SK-N-SH (cell line): Measurements from ENCODE around the gene MUSK.

Source experiments
- EP300 ChIP-seq, 2 experiments: IDR thresholded peaks; 2 replicates each; pipeline versions ENCODE4 v1.4.0 to v1.6.1; 2012; ENCODE audit warnings: borderline replicate concordance in 1 of 2, low read depth in 1 of 2, low read length in 1 of 2
- EZH2phosphoT487 ChIP-seq: fragments of 200-600 bp; sonication (generic); IDR thresholded peaks from 2 replicates; pipeline ENCODE4 v1.6.1; 2017; ENCODE audit warnings: low read depth, mixed run types, mild to moderate bottlenecking, antibody characterized with exemption, moderate library complexity, borderline replicate concordance
- FOXM1 ChIP-seq: IDR thresholded peaks from 2 replicates; pipeline ENCODE4 v1.4.0; 2012; ENCODE audit warnings: low read depth, mild to moderate bottlenecking
- JUND ChIP-seq: IDR thresholded peaks from 2 replicates; pipeline ENCODE4 v1.4.0; 2012
- MEF2A ChIP-seq: IDR thresholded peaks from 2 replicates; pipeline ENCODE4 v1.4.0; 2012; ENCODE audit warnings: low read depth, borderline replicate concordance
- NFIC ChIP-seq: IDR thresholded peaks from 2 replicates; pipeline ENCODE4 v1.4.0; 2012; ENCODE audit warnings: borderline replicate concordance
- POLR2AphosphoS5 ChIP-seq: IDR thresholded peaks from 2 replicates; pipeline ENCODE4 v1.6.1; 2012; ENCODE audit warnings: low read depth, low read length
- RAD21 ChIP-seq: IDR thresholded peaks from 2 replicates; pipeline ENCODE4 v1.6.1; 2012; ENCODE audit warnings: mild to moderate bottlenecking, low read length
- REST ChIP-seq: IDR thresholded peaks from 2 replicates; pipeline ENCODE4 v1.6.1; 2012; ENCODE audit warnings: mild to moderate bottlenecking, low read depth, low read length, moderate library complexity
- RFX5 ChIP-seq: IDR thresholded peaks from 2 replicates; pipeline ENCODE4 v1.6.1; 2012; ENCODE audit warnings: mild to moderate bottlenecking, improper control_type of control experiment, low read length
- TAF1 ChIP-seq: IDR thresholded peaks from 2 replicates; pipeline ENCODE4 v1.6.1; 2012; ENCODE audit warnings: low read depth, mild to moderate bottlenecking, low read length, moderate library complexity, borderline replicate concordance
- USF1 ChIP-seq: IDR thresholded peaks from 2 replicates; pipeline ENCODE4 v1.4.0; 2012; ENCODE audit warnings: low read depth, borderline replicate concordance
- TF ChIP-seq, protein P1 (sequence below): fragments of 200-600 bp; sonication (generic); IDR thresholded peaks from 2 replicates; pipeline ENCODE4 v1.6.1; 2017; ENCODE audit warnings: antibody characterized with exemption, mild to moderate bottlenecking, moderate library complexity

DNA sequence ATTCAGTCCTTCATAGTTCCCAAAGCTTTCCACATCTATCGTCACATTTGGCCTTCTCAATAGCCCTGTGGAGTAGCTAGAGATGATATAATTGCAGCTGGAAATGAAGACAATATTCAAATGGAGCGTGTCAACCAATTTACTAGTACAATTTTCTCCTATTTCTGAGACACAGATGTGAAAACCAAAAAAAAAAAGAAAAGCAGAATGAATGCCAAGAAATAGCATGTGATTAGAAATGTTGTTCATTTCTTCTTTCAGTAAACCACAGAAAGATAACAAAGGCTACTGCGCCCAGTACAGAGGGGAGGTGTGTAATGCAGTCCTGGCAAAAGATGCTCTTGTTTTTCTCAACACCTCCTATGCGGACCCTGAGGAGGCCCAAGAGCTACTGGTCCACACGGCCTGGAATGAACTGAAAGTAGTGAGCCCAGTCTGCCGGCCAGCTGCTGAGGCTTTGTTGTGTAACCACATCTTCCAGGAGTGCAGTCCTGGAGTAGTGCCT, 99.0 kb downstream of the MUSK start:
- TF ChIP-seq RAD21 = no peak
- no peak for TF ChIP-seq EZH2phosphoT487
- TF ChIP-seq, protein P1, sequence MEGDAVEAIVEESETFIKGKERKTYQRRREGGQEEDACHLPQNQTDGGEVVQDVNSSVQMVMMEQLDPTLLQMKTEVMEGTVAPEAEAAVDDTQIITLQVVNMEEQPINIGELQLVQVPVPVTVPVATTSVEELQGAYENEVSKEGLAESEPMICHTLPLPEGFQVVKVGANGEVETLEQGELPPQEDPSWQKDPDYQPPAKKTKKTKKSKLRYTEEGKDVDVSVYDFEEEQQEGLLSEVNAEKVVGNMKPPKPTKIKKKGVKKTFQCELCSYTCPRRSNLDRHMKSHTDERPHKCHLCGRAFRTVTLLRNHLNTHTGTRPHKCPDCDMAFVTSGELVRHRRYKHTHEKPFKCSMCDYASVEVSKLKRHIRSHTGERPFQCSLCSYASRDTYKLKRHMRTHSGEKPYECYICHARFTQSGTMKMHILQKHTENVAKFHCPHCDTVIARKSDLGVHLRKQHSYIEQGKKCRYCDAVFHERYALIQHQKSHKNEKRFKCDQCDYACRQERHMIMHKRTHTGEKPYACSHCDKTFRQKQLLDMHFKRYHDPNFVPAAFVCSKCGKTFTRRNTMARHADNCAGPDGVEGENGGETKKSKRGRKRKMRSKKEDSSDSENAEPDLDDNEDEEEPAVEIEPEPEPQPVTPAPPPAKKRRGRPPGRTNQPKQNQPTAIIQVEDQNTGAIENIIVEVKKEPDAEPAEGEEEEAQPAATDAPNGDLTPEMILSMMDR = no peak
- no peak for TF ChIP-seq FOXM1
- TF ChIP-seq TAF1 = no peak
- no peak for TF ChIP-seq NFIC
- no peak for TF ChIP-seq MEF2A
- no peak for TF ChIP-seq POLR2AphosphoS5
- no peak for TF ChIP-seq USF1
- no peak for TF ChIP-seq JUND
- no peak for TF ChIP-seq EP300 (IDR thresholded peaks at IDR 0.05; ENCODE audit: borderline replicate concordance in 1 of 2, low read depth in 1 of 2, low read length in 1 of 2)
- no peak for TF ChIP-seq REST
- TF ChIP-seq RFX5 = no peak
